Measurements from ENCODE around the gene AGAP3.

DNA sequence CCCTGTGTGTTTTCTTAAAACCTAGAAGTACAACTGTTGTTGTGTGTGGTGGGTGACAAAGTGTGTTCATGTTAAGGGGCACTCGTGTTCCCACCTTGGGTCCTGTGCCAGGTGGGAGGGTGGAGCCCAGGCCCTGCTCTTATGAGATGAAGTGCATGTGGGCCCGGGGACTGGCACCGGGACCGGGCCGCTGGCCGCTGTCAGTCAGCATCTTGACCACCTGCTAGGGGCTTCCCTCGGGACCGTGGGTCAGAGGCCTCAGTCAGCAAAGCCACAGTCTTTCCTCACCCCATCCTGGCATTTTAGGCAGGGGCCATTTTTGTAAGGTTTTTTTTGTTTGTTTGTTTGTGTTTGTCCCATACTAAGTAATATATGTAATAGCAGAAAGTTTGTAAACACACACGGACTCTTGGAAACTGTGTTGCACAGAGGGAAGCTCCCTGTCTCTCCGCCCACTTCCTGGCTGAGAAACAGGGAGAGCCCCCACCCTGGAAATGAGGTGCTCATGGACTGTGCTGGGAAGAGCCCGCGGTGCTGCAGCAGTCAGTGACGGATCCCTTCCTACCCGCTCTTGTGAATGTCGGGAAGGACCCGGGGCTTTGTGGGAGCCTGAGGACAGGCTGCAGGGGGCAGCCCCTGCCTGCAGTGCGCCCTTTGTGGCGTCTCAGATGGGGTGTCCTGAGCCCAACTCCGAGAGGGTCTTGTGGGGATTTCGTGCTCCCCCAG lies 13.4 kb downstream of the AGAP3 start:
- TF ChIP-seq, protein P1, sequence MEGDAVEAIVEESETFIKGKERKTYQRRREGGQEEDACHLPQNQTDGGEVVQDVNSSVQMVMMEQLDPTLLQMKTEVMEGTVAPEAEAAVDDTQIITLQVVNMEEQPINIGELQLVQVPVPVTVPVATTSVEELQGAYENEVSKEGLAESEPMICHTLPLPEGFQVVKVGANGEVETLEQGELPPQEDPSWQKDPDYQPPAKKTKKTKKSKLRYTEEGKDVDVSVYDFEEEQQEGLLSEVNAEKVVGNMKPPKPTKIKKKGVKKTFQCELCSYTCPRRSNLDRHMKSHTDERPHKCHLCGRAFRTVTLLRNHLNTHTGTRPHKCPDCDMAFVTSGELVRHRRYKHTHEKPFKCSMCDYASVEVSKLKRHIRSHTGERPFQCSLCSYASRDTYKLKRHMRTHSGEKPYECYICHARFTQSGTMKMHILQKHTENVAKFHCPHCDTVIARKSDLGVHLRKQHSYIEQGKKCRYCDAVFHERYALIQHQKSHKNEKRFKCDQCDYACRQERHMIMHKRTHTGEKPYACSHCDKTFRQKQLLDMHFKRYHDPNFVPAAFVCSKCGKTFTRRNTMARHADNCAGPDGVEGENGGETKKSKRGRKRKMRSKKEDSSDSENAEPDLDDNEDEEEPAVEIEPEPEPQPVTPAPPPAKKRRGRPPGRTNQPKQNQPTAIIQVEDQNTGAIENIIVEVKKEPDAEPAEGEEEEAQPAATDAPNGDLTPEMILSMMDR (IDR thresholded peaks at IDR 0.05; ENCODE audit: low read depth, low read length): no peak
- TF ChIP-seq EZH2phosphoT487 (IDR thresholded peaks at IDR 0.05; ENCODE audit: low read depth): no peak

Data from OCI-LY3 (cell line).